Activated gamma-delta T cell (primary cell): Measurements from ENCODE around the gene CEBPE.

Experiments
- DNase-seq: peaks from one replicate; lab custom pipeline; 2025; lab: John Stamatoyannopoulos, UW

CEBPE gene

DNA sequence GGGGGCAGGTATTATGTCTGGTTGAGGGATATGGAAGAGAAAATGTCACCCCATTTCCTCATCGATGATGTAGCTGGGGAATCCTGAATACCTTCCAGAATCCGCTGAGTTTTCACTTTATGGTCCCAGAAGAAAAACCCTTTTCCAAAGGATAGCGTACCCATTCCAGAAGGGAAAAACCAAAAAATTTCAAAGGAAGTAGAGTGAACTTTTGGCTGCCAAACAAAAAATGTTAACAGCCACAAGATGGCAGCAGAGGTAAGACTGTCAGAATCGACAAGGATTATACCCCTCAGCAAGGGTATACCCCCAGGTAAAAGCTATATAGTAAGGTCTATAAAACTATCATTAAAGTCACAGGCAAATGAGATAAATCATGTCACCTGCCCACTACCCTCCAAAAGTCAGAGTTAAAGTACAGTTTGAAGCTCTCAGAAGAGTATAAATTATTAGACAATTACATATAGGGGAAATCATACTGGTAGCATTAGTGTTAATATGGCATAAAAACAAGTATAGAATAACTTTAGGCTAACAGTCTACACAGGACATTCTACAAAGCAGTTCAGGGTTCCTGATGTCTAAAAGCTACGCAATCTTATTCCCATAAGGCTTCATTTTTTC, 42.2 kb downstream of the CEBPE start:
- DNase-seq: no peak

DNA sequence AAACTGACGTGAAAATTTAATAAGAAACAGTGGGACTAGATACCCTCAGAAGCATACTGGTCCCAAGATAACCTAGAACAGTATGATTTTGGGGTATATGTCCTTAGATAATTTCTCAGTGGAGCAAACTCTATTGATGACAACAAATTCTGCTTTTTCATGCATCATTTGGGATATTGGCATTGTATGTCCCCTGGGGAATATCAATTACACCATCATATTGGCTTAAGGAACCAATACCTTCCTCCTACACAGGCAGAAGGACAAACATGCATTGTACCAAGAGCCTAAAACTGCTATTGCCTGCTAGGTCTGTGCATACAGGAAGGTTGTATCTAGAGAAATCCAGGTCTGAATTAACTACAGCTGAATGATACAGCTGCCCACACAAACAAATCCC, 44.1 kb downstream of the CEBPE start:
- DNase-seq: no peak

DNA sequence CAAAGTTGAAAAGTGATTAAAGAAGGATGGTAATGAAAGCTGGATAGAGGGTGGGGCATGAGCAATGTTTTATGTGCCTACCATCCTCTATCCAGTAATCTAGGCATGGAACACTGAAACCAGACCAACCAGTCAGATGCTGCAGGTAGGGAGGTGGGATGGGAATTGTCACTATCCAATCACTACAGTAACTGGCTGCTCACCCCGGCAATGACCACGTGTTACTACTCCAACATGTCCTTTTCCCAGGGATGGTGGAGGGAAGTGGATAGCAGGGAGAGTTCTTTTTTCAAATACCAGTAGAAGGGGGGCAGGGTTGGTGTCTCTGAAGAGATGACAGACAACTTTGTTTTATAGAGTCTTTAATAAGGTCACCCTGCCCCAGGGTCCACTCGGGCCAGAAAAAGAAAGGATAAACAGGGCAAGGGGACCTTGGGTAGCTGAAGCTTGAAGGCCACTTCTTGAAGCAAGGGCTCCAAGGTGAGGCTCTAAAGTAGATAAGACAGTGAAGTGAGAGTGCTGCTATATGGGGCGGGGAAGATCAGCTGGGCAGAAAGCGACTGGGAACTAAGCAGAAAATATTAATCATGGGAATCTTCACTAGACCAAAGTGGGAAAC, 47.0 kb downstream of the CEBPE start:
- no peak for DNase-seq

DNA sequence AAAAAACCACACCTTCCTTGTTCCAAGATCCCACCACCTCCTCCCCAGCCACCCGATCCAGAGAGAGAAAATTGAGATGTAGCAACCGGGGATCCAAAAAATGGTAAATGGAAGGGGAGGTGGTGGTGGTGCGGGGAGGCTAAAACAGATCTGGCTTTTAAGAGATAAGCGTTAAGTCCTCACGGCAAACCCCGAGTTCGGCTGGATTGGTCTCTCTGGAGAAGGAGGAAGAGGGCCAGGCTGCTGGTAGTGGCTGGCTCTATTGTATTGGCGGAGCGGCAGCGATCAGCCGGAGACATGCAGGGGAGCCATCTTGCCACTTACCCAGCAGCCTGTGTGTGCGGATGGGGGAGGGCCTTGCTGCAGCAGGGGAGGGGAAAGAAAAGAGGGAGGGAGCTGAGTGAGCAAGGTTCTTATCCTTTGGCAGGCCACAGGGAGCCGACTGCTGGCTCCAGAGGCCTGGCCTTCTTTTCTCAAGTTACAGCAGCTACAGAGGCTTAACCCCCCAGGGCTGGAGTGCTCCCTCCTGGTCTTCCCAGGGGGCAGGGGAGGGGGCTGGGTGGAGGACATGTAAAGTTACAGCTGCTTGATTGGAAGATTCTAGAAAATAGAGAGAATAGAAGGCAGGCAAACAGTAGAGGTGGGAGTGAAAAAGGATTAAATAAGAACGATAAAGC, 47.7 kb downstream of the CEBPE start:
- DNase-seq: no peak

DNA sequence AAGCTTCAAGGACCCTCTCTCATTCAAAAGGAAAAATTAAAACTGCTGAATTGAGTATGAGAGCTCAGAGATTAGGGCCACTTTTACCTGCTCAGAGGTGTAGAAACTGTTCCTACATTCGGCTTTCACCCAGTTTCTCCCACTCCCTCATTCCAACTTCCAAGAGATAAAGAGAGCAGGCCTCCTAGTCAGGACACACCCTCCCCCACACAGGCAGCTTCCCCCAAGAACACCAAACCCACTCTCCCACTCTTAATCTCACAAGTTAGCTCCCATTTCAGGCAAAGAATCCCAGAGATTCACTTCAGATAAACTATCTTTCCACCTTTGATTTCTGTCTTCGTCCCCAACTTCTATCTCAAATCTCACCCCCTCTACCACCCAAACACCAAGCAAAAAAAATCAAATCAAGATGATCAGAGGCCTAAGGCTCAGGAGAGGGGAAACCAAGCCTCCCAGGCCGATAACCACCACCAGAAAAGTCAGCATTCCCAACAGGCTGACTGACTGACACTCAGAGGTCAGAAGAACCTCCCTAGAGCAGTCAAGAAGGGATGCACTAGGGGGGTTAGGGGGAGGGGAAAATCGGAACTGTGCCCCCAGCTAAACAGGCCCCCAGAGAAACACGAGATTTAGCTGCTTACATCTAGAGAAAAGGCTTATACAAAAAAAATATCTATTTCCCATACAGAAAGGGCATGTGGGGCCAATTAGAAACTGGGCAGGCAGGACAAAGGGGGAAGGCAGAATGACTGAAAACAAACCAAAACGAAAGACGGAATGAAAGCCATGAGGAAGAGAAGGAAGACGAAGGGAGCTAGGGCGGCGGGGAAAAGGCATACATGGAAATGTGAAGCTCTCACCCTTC, 48.6 kb downstream of the CEBPE start:
- no peak for DNase-seq

DNA sequence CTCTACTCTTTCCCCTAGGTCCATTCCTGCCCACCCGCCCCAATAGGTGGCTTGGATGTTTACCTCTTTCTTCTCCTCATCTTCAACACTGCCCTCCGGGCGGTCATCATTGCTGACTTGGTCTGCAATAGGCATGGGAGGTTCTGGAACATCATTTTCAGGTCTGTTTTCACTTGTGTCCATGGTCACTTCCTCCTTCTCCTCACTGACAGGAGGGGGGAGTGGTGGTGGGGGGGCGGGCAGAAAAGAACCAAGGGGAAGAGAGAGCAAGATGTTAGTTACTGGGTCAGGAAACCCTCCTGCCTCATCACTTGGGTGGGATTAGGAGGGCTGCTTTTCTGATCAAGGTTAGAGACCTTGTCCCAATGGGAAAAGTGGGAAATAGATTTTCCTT, 49.6 kb downstream of the CEBPE start:
- DNase-seq: no peak

DNA sequence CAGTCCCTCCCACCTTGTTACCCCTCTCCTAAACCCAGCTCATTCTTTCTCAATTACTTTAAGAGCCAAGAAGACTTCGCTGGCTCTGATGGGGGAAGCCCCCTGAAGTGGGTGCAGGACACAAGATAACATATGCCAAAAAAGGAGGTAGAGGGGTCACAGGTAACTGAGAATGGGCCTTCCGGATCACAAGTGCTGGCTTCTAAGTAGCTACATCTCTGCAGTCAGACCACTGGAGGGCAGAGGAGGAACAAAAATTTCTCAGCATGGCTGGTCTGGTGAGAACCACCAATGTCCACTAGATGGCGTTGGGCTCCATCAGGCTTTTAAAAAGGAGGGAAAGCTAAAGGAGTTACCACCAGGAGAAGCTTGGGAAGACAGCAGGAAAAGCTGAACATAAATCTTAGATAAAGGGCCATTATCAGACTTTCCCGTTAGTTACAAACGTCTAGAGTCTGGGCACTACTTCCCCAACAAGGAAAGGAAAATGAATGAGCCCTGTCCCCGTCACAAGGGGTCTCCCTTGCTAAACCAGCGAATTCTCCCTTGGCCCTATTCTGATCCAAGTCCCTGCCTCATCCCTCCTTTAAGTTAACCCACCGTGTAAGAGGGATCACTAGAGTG, 50.2 kb downstream of the CEBPE start:
- DNase-seq: no peak

DNA sequence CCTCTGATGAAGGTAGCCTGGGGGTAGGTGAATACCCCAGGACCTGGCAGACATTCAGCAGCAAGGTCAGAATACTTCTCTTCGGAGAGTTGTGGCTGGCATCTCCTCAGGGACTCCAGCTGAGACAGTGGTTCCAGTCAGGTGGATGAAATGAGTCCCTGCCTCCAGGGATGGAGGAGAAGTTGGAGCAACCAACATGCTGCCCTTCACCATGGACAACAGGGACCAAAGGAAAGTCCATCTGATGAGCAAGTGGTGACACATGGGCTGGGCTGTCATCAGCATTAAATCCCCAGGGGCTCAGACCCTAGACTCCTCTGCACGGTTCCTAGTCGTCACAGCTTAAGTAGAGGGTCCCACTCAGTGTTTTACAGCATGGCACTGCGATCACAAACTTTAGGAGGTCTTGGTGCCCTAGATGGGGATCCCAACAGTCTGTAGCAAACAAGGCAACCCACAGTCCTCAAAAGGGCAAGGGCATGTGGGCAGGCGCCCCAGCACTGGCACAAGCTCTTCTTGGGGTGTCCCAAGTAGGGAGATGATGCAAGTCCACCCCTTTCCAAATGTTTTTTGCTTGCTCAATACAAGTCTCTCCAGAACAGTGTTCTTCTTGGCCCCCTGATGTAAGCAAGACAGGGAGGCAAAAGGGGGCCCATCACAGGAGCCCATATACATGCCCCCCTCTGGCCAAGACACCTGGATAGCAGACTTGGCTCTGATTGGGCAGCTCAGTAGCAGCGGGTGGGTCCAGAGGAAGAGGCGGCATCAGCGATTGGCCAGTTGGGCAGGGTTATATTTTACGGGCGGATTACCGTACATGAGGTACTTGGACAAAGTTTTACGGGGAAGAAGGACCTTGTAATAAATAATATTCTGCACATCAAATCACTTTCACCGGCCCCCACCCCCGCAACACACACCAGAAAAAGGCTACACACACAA, 50.9 kb downstream of the CEBPE start:
- DNase-seq: no peak
